ENCODE results near the gene ENTPD6. TPM values are rescaled to one million over a fixed set of nuclear protein-coding genes. Genes with fewer than 3 reads are reported as not detected.

Gene ENTPD6
- total RNA-seq, 3 donors from 2014 or later (not counting 1 experiment from before 2014, with no cell fraction given) = 36.4 to 43.1 (median 41.4) TPM

- no peak overlapping the region for H3K27ac ChIP-seq (ENCODE audit: low read length)
- intact Hi-C loops (cut with micrococcal nuclease) = no loop called here
- Mint-ChIP-seq H3K4me1 (peaks cover 0 to 4% of the 10 kb centered on the region in 2 donors), H3K9me3 (no peaks in the 10 kb centered on the region), H3K27me3 (ENCODE audit: low read depth in 2 of 2) (no peaks in the 10 kb centered on the region), H3K4me3 (no peak overlapping the region), H3K36me3 (no peaks in the 10 kb centered on the region), H3K27ac (no peak overlapping the region)
- 80% methylated on average over 7 of the region's 8 CpGs for WGBS (ENCODE audit: insufficient coverage)
- DNase-seq (no peak), ATAC-seq (no peak)
- H3K36me3 ChIP-seq (ENCODE audit: control insufficient read depth, insufficient read depth, low read length) = peaks cover 5% of the 10 kb centered on the region
- TF ChIP-seq, protein P1, sequence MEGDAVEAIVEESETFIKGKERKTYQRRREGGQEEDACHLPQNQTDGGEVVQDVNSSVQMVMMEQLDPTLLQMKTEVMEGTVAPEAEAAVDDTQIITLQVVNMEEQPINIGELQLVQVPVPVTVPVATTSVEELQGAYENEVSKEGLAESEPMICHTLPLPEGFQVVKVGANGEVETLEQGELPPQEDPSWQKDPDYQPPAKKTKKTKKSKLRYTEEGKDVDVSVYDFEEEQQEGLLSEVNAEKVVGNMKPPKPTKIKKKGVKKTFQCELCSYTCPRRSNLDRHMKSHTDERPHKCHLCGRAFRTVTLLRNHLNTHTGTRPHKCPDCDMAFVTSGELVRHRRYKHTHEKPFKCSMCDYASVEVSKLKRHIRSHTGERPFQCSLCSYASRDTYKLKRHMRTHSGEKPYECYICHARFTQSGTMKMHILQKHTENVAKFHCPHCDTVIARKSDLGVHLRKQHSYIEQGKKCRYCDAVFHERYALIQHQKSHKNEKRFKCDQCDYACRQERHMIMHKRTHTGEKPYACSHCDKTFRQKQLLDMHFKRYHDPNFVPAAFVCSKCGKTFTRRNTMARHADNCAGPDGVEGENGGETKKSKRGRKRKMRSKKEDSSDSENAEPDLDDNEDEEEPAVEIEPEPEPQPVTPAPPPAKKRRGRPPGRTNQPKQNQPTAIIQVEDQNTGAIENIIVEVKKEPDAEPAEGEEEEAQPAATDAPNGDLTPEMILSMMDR (IDR thresholded peaks at IDR 0.05) = no peak
- no peak overlapping the region for H3K4me3 ChIP-seq (ENCODE audit: low read length)
- no peaks in the 10 kb centered on the region for H3K27me3 ChIP-seq (ENCODE audit: control insufficient read depth, insufficient read depth, low read length)
- H3K4me1 ChIP-seq (ENCODE audit: control insufficient read depth, insufficient read depth, low read length) = no peaks in the 10 kb centered on the region
- no peaks in the 10 kb centered on the region for H3K9me3 ChIP-seq (ENCODE audit: control insufficient read depth, insufficient read depth, low read length)
Measured at GRCh38 chr20:25223179-25223661, 27.7 kb downstream of the ENTPD6 start.

DNA sequence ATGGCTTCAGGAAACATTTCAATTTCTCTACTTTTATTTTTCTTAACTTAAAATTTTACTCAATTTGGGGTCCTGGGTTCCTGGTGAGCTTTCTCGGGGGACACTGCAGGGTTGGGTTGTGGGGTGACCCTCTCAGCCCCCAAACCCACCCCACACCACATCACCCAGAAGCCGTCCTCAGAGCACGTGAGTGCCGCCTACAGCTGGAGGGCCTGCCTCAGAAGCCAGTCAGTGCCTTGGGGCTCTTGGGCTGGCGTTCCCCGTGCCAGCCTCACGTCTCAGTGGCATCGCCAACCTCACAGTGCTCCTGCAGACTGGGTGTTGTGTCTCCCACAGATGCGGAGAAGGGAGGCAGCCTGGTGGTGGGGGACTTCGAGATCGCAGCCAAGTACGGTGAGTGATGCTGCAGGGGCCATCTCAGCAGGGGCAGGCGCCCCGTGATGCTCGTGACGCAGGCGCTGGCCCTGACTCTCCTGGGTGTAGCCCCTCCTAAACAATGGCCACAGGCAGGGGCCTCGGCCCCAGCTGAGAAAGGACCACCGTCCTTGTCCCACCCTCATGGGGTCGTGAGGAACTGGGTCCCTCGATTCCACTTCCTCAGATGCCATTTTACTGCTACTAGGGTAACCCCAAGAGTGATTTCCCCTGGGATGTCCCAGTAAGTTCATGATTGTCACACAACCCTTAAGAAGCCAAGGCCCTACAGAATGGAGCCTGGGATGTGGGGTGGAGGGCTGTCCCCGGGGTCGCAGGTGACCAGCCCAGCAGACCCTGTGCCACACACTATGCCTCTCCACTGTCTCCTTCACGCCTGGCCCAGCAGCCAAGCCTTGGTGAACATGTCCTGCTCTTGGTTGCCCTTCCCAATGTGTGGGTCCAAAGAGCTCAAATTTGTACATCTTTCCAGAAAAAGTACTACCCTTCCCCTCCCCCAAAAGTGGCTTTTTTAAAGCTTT lies 28.5 kb downstream of the ENTPD6 start:
- TF ChIP-seq, protein P1 (IDR thresholded peaks at IDR 0.05) = no peak
- H3K9me3 ChIP-seq (ENCODE audit: control insufficient read depth, insufficient read depth, low read length) = no peaks in the 10 kb centered on the region
- H3K4me1 ChIP-seq (ENCODE audit: control insufficient read depth, insufficient read depth, low read length) = no peaks in the 10 kb centered on the region
- H3K27ac ChIP-seq (ENCODE audit: low read length) = no peak overlapping the region
- 95% methylated on average over 23 of the region's 24 CpGs for WGBS (ENCODE audit: insufficient coverage)
- Mint-ChIP-seq H3K27ac (no peak overlapping the region), H3K27me3 (ENCODE audit: low read depth in 2 of 2) (no peaks in the 10 kb centered on the region), H3K4me1 (peaks cover 0 to 4% of the 10 kb centered on the region in 2 donors), H3K9me3 (no peaks in the 10 kb centered on the region), H3K4me3 (no peak overlapping the region), H3K36me3 (no peaks in the 10 kb centered on the region)
- peaks cover 2% of the 10 kb centered on the region for H3K36me3 ChIP-seq (ENCODE audit: control insufficient read depth, insufficient read depth, low read length)
- no peak for ATAC-seq
- no peaks in the 10 kb centered on the region for H3K27me3 ChIP-seq (ENCODE audit: control insufficient read depth, insufficient read depth, low read length)
- no peak for DNase-seq
- intact Hi-C loops (cut with micrococcal nuclease) = no loop called here
- H3K4me3 ChIP-seq (ENCODE audit: low read length) = no peak overlapping the region

DNA sequence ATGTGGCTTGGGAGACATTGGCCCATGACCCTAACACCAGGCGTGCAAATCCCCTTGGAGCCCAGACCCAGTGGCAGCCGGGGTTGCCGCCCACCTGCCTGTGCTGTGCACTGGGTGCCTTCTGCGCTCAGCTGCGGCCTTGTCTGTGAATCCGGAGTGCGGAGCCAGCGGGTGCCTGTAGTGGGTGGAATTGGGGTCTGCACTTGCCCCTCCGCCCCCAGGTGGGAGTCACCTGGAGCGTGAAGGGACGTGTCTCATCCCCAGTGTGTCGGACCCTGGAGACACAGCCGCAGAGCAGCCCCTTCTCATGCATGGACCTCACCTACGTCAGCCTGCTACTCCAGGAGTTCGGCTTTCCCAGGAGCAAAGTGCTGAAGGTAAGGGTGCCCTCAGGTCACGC lies 29.4 kb downstream of the ENTPD6 start:
- Mint-ChIP-seq H3K36me3 (no peaks in the 10 kb centered on the region), H3K27ac (no peak overlapping the region), H3K4me3 (no peak overlapping the region), H3K9me3 (no peaks in the 10 kb centered on the region), H3K4me1 (peaks cover 0 to 4% of the 10 kb centered on the region in 2 donors), H3K27me3 (ENCODE audit: low read depth in 2 of 2) (no peaks in the 10 kb centered on the region)
- H3K36me3 ChIP-seq (ENCODE audit: control insufficient read depth, insufficient read depth, low read length) = no peaks in the 10 kb centered on the region
- no peak overlapping the region for H3K4me3 ChIP-seq (ENCODE audit: low read length)
- TF ChIP-seq, protein P1 (IDR thresholded peaks at IDR 0.05) = no peak
- H3K27ac ChIP-seq (ENCODE audit: low read length) = no peak overlapping the region
- 99% methylated on average over 16 of the region's 16 CpGs for whole genome bisulfite sequencing (ENCODE audit: insufficient coverage)
- H3K9me3 ChIP-seq (ENCODE audit: control insufficient read depth, insufficient read depth, low read length) = no peaks in the 10 kb centered on the region
- no peaks in the 10 kb centered on the region for H3K4me1 ChIP-seq (ENCODE audit: control insufficient read depth, insufficient read depth, low read length)
- H3K27me3 ChIP-seq (ENCODE audit: control insufficient read depth, insufficient read depth, low read length) = no peaks in the 10 kb centered on the region
- DNase-seq (no peak), ATAC-seq (no peak)
- intact Hi-C loops (cut with micrococcal nuclease) = no loop called here
